ENCODE results near the gene AHCY. TPM values are rescaled to one million over a fixed set of nuclear protein-coding genes. Genes with fewer than 3 reads are reported as not detected.

The AHCY gene
- total and polyA plus RNA-seq, 2 of the 4 experiments (the other 2 are of a cell fraction), result 138 to 210 TPM

GRCh38 chr20:34243377-34243776 lies 59.8 kb downstream of the AHCY start:
- TF ChIP-seq NFE2L2 (IDR thresholded peaks at IDR 0.05; ENCODE audit: low read depth, low read length), result no peak
- no peak for TF ChIP-seq SMC3 (IDR thresholded peaks at IDR 0.05; ENCODE audit: low read depth, low read length)
- TF ChIP-seq CHD1 (IDR thresholded peaks at IDR 0.05; ENCODE audit: low read depth, low read length), result no peak
- no peak for TF ChIP-seq CEBPB (IDR thresholded peaks at IDR 0.05; ENCODE audit: low read depth, low read length)
- no peak for TF ChIP-seq RFX5 (IDR thresholded peaks at IDR 0.05; ENCODE audit: low read depth, low read length)
- no peak for TF ChIP-seq RCOR1 (IDR thresholded peaks at IDR 0.05; ENCODE audit: insufficient replicate concordance, low read length)
- no peak for TF ChIP-seq MAFK (IDR thresholded peaks at IDR 0.05; ENCODE audit: low read depth, low read length)
- CTCF ChIA-PET, result no interaction called here
- no peak overlapping the region for H4K91ac ChIP-seq (ENCODE audit: insufficient read depth, low read depth, low read length)
- H2BK5ac ChIP-seq (ENCODE audit: low read depth, low read length, poor library complexity, severe bottlenecking), result no peak overlapping the region
- H4K20me1 ChIP-seq (ENCODE audit: insufficient read depth, low read length), result no peaks in the 10 kb centered on the region
- no peak overlapping the region for H4K8ac ChIP-seq (ENCODE audit: low read depth in 2 of 2, low read length in 2 of 2)
- POLR2A ChIA-PET (ENCODE audit: unreplicated experiment), result no interaction called here
- no peak overlapping the region for H2AFZ ChIP-seq (replicated peaks; ENCODE audit: low read length, poor library complexity)
- H3K27me3 ChIP-seq (ENCODE audit: control insufficient read depth, insufficient read depth, low read length), result peaks cover 28% of the 10 kb centered on the region
- no peak overlapping the region for H3K4me2 ChIP-seq (ENCODE audit: low read depth, low read length)
- H2AK5ac ChIP-seq (ENCODE audit: low read depth, low read length), result no peak overlapping the region
- H3K14ac ChIP-seq (replicated peaks; ENCODE audit: low read depth, low read length), result no peak overlapping the region
- H3K4me1 ChIP-seq (ENCODE audit: control insufficient read depth, insufficient read depth, low read length), result no peaks in the 10 kb centered on the region; the same call in 1 of the 2 replicates
- H2BK15ac ChIP-seq (ENCODE audit: low read depth, low read length), result no peak overlapping the region
- WGBS, 2 experiments (ENCODE audit: extremely low coverage in 2 of 2, insufficient read length in 1 of 2), result no CpG with 5 or more reads among the region's 3 CpGs
- intact Hi-C loops (cut with micrococcal nuclease), result no loop called here
- H3K9ac ChIP-seq (ENCODE audit: low read depth, low read length), result no peak overlapping the region
- H2AK9ac ChIP-seq (replicated peaks; ENCODE audit: low read depth, low read length, poor library complexity), result no peak overlapping the region
- ATAC-seq (ENCODE audit: low read depth), result no peak
- 0 out of 2 replicates have a peak, but pooled peaks cover 5% of the 10 kb centered on the region for H3K9me1 ChIP-seq (ENCODE audit: insufficient read depth, low read length)
- no peaks in the 10 kb centered on the region for H3K9me3 ChIP-seq (ENCODE audit: control insufficient read depth, insufficient read depth, low read length)
- no peak overlapping the region for H2BK20ac ChIP-seq (ENCODE audit: low read depth, low read length)
- no peaks in the 10 kb centered on the region for H3K79me1 ChIP-seq (ENCODE audit: low read depth in 1 of 2, low read length in 2 of 2)
- H3K56ac ChIP-seq (ENCODE audit: extremely low read depth, insufficient read depth, low read length), result no peak overlapping the region
- no peak overlapping the region for H3K27ac ChIP-seq (ENCODE audit: insufficient read depth, low read length)
- H4K5ac ChIP-seq (ENCODE audit: low read depth, low read length), result no peak overlapping the region
- H3K4ac ChIP-seq (ENCODE audit: low read depth, low read length), result no peak overlapping the region
- H3K23ac ChIP-seq (ENCODE audit: low read depth, low read length), result no peak overlapping the region
- no peaks in the 10 kb centered on the region for H3K36me3 ChIP-seq (ENCODE audit: control insufficient read depth, insufficient read depth, low read length)
- H2BK120ac ChIP-seq (ENCODE audit: low read depth, low read length), result no peak overlapping the region
- dilution Hi-C loops (cut with HindIII; ENCODE audit: low sequenced_read_pairs, unreplicated experiment), result no loop called here
- no peak overlapping the region for H3K18ac ChIP-seq (ENCODE audit: low read depth, low read length)
- in situ Hi-C loops (cut with MboI; ENCODE audit: low sequenced_read_pairs), result no loop called here
- no peak for DNase-seq
- no peak overlapping the region for H3K4me3 ChIP-seq (ENCODE audit: insufficient read depth, low read depth, low read length)
- BruUV-seq (replicated peaks), result no TSS peak

All from IMR-90 (cell line).